VCaP (cell line): ENCODE results near the gene PIEZO2.

Experiments
- H3K27ac ChIP-seq: fragments of 450-650 bp; 2 replicates; pipeline ENCODE4 v1.5.1; 2017
- TF ChIP-seq, protein P1 (sequence below): fragments of 450-650 bp; conservative IDR thresholded peaks from 2 replicates; pipeline ENCODE4 v1.5.1; 2017; ENCODE audit warnings: mild to moderate bottlenecking, moderate library complexity

Gene PIEZO2

DNA sequence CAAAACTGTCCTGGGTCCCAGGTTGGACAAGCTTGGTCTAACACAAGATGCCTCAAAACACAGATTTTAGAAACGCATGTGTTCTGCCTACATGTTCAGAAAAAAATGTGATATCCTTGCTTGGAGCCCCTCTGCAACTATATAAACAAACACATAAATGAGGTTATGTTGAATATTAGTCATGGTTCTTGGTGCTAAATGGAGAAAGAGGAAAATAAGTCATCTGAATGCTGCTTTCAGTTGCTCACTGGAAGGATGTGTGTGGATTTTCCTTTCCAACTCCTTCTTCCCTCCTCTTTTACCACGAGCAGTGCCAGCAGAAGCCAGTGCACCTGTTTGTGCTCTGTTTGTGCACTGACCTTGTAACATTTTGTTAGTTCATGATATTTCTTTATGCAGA, 85.3 kb downstream of the PIEZO2 start:
- H3K27ac ChIP-seq: no peak overlapping the region
- TF ChIP-seq, protein P1, sequence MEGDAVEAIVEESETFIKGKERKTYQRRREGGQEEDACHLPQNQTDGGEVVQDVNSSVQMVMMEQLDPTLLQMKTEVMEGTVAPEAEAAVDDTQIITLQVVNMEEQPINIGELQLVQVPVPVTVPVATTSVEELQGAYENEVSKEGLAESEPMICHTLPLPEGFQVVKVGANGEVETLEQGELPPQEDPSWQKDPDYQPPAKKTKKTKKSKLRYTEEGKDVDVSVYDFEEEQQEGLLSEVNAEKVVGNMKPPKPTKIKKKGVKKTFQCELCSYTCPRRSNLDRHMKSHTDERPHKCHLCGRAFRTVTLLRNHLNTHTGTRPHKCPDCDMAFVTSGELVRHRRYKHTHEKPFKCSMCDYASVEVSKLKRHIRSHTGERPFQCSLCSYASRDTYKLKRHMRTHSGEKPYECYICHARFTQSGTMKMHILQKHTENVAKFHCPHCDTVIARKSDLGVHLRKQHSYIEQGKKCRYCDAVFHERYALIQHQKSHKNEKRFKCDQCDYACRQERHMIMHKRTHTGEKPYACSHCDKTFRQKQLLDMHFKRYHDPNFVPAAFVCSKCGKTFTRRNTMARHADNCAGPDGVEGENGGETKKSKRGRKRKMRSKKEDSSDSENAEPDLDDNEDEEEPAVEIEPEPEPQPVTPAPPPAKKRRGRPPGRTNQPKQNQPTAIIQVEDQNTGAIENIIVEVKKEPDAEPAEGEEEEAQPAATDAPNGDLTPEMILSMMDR: no peak

DNA sequence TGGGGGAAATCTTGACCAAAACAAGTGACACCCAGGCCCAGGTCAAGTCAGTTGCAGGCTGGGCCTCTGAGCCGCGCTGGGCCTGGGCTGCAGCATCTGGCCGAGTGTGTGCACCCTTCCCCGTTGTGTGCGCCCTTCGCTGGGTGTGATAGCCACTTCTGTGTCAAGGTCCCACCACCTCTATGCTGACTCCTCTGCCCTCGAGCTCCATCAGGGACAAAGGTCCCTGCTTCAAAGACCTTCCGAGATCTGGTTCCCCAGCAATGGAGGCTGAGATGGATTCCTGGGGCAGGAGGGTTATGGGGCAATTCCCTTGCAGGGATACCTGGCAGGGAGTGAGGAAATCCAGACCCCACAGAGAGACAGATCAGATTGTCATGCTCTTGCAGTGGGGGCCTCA, 93.6 kb downstream of the PIEZO2 start:
- no peak overlapping the region for H3K27ac ChIP-seq
- TF ChIP-seq, protein P1: no peak

DNA sequence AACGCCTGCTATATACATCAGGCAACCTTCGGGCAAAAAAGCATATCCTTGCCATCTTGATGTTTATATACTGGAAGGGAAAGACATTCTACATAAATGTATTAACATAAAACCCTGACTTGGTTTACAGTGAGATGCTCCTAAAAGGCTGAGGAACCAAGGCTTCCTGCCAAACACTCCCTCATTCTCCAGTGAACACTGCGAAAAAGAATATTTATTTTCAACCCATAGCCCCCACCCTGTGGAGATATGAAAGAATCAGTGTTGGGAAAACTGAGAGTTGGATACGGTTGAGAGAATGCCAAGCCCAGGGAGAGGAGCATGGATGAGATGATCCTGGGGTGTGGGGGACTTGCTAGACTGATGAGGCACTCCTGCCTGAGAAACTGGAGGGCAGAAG, 94.9 kb downstream of the PIEZO2 start:
- TF ChIP-seq, protein P1: no peak
- no peak overlapping the region for H3K27ac ChIP-seq

DNA sequence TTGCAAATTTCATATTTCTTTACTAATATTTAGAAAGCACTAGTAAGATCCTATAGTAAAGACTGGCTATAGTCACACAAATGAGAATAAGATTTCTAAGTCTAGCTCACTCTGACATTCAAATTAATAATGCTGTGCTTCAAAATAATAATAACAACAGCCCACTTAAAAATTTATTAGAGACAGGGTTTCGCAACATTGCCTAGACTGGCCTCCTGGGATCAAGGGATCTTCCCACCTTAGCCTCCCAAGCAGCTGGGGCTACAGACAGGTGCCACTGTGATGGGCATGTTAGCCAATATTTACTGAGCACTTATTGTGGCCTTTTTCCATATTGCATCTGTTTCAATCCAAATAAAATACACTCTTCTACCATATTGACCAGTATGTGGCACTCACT, 96.1 kb downstream of the PIEZO2 start:
- H3K27ac ChIP-seq: no peak overlapping the region
- TF ChIP-seq, protein P1: no peak

DNA sequence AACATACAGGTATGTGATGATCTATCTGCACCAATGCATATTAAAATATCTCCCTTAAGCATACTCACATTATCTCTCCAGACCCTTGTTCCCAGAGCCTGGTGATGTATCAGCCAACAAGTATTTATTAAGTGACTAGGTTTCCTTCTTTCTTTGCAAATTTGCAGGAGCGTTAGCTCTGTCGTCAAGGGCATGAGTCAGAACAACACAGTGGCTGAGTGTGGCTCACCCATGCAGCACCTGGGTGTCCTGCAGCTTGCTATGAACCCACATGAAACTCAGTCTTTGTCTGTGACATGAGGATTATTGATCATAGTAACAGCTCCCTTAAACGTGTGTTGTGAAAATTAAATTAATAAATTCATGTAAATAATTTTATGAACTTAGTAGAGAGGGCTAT, 96.6 kb downstream of the PIEZO2 start:
- TF ChIP-seq, protein P1: no peak
- H3K27ac ChIP-seq: no peak overlapping the region

DNA sequence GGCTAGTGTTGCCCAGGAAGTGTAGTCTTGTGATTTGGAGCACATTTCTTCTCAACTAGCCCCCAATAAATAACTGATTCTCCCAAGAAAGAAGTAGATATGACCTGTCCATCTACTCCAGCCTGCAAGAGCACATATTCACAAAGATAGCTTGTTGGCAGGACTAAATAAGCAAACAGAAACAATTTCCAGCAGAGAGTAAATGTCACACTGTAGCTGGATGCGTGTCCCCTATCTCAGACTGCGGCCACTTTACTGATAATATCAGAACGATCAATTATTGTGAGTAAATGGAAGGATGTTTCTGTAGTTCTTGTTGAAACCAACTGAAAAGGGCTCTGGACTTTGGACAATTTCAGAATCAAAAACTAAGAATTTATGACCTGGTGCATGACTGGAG, 97.9 kb downstream of the PIEZO2 start:
- TF ChIP-seq, protein P1: no peak
- H3K27ac ChIP-seq: no peak overlapping the region

DNA sequence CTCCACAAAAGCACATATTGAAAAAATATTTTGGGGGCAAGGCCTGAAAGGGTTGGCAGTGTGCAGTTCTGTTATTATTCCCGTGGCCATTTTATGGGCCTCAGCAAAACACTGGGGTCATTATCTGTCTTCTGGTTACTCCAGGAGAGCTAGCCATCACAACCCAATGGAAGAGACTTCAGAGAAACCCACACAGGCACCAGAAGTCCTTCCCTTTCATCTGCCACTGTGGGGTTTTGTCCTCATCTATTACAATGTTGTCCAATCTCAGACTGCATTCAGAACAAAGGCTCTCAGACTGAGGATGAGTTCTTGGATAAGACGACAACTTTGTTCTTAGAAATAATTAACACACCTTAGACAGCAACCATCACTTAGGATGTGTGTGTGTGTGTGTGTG, 98.4 kb downstream of the PIEZO2 start:
- TF ChIP-seq, protein P1: no peak
- H3K27ac ChIP-seq: no peak overlapping the region

DNA sequence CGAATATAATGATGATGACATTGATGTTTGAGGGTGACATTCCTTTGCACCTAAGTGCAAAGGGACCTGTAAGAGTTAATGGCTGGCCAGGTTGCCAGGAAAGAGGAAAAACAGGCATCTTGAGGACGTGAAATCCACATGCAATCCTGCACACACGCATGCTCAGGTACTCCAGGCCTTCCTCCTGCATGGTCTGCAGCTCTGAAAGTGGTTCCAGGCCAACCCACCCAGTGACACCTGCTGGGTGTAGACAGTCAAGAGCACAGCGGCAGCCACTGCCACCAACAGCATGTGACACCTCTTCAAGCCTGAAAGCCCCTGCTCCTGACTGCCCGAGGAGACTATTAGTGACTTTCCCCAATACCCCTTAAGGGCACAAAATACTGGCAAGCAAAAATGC, 101.6 kb downstream of the PIEZO2 start:
- H3K27ac ChIP-seq: no peak overlapping the region
- TF ChIP-seq, protein P1: no peak
